ENCODE measurements around the gene SDHAF3.

- TF ChIP-seq CTCF (IDR thresholded peaks at IDR 0.05) (no peak), ZFX (IDR thresholded peaks at IDR 0.05; ENCODE audit: borderline replicate concordance) (no peak)
Observed at GRCh38 chr7:97118306-97118917, 914 bp downstream of the SDHAF3 start.
